WTC11 (cell line): Measurements from ENCODE around the gene MNAT1. TPM values are rescaled to one million over a fixed set of nuclear protein-coding genes. Genes with fewer than 3 reads are reported as not detected.

Source experiments
- ATAC-seq: fragments of 200-7000 bp; cut with Tn5 transposase; 2 replicates; pipeline ENCODE4 v1.10.0; 2021; ENCODE audit warnings: mild to moderate bottlenecking, moderate library complexity
- CTCF ChIA-PET: fragments of 300-600 bp; sonication (Branson Sonifier 250); formaldehyde crosslinking; loops from one replicate; lab custom pipeline; 2021; ENCODE audit warnings: antibody characterized with exemption; lab: Charles Lee
- POLR2A ChIA-PET: fragments of 350-600 bp; sonication (Branson Sonifier 250); formaldehyde crosslinking; loops from one replicate; lab custom pipeline; 2021; ENCODE audit warnings: antibody characterized with exemption; lab: Charles Lee
- DNase-seq: peaks from one replicate; pipeline ENCODE4 v3.0.0; 2021; ENCODE audit warnings: low spot score
- H3K27ac Mint-ChIP-seq: 2 replicates; pipeline ENCODE4 v1.8.0; 2021; ENCODE audit warnings: mixed read lengths
- H3K27me3 Mint-ChIP-seq: 2 replicates; pipeline ENCODE4 v1.8.0; 2021; ENCODE audit warnings: low read depth, mild to moderate bottlenecking, moderate library complexity, mixed read lengths
- H3K36me3 Mint-ChIP-seq: 2 replicates; pipeline ENCODE4 v1.8.0; 2021; ENCODE audit warnings: mixed read lengths
- H3K4me1 Mint-ChIP-seq: 2 replicates; pipeline ENCODE4 v1.8.0; 2022; ENCODE audit warnings: mixed read lengths
- H3K4me3 Mint-ChIP-seq: 2 replicates; pipeline ENCODE4 v1.8.0; 2021; ENCODE audit warnings: mild to moderate bottlenecking, moderate library complexity, mixed read lengths
- H3K9me3 Mint-ChIP-seq: 2 replicates; pipeline ENCODE4 v1.8.0; 2021; ENCODE audit warnings: mixed read lengths
- ATF1 ChIP-seq: sonication (generic); formaldehyde crosslinking; IDR thresholded peaks from 2 replicates; pipeline ENCODE4 v1.8.1; 2023; ENCODE audit warnings: mild to moderate bottlenecking, moderate library complexity, missing genetic modification reagents
- CBFB ChIP-seq: sonication (generic); formaldehyde crosslinking; IDR thresholded peaks from 2 replicates; pipeline ENCODE4 v1.8.1; 2022; ENCODE audit warnings: mild to moderate bottlenecking, low read depth, missing genetic modification reagents
- FOXJ3 ChIP-seq: sonication (generic); formaldehyde crosslinking; IDR thresholded peaks from 2 replicates; pipeline ENCODE4 v1.9.0; 2021; ENCODE audit warnings: missing genetic modification reagents, mild to moderate bottlenecking, borderline replicate concordance
- FOXK1 ChIP-seq: sonication (generic); formaldehyde crosslinking; IDR thresholded peaks from 2 replicates; pipeline ENCODE4 v1.8.0; 2022; ENCODE audit warnings: mild to moderate bottlenecking, moderate library complexity, missing genetic modification reagents
- GTF2I ChIP-seq: fragments of 250-450 bp; sonication (Bioruptor Pico); conservative IDR thresholded peaks from 2 replicates; pipeline ENCODE4 v1.4.0; 2021; ENCODE audit warnings: mild to moderate bottlenecking
- HMGA2 ChIP-seq: fragments of 250-450 bp; sonication (Bioruptor Pico); IDR thresholded peaks from 2 replicates; pipeline ENCODE4 v1.4.0; 2021; ENCODE audit warnings: mild to moderate bottlenecking, moderate library complexity
- IRF2 ChIP-seq: sonication (generic); formaldehyde crosslinking; IDR thresholded peaks from 2 replicates; pipeline ENCODE4 v1.8.0; 2022; ENCODE audit warnings: low read depth, missing genetic modification reagents, borderline replicate concordance
- JAZF1 ChIP-seq: fragments of 250-450 bp; sonication (Bioruptor Pico); IDR thresholded peaks from 2 replicates; pipeline ENCODE4 v1.9.0; 2021; ENCODE audit warnings: moderate library complexity, mild to moderate bottlenecking, inconsistent platforms
- MYBL2 ChIP-seq: sonication (generic); formaldehyde crosslinking; IDR thresholded peaks from 2 replicates; pipeline ENCODE4 v1.8.1; 2023; ENCODE audit warnings: mild to moderate bottlenecking, moderate library complexity, missing genetic modification reagents
- NFYB ChIP-seq: sonication (generic); formaldehyde crosslinking; conservative IDR thresholded peaks from 2 replicates; pipeline ENCODE4 v1.8.0; 2022; ENCODE audit warnings: low read depth, missing genetic modification reagents
- OVOL2 ChIP-seq: fragments of 250-450 bp; sonication (Bioruptor Pico); IDR thresholded peaks from 2 replicates; pipeline ENCODE4 v1.9.0; 2021; ENCODE audit warnings: mild to moderate bottlenecking, borderline replicate concordance
- SOX15 ChIP-seq: fragments of 250-450 bp; sonication (Bioruptor Pico); IDR thresholded peaks from 2 replicates; pipeline ENCODE4 v1.9.0; 2021; ENCODE audit warnings: mild to moderate bottlenecking
- SP1 ChIP-seq: sonication (generic); formaldehyde crosslinking; conservative IDR thresholded peaks from 2 replicates; pipeline ENCODE4 v1.8.1; 2022; ENCODE audit warnings: missing genetic modification reagents
- ZNF219 ChIP-seq: sonication (generic); formaldehyde crosslinking; IDR thresholded peaks from 2 replicates; pipeline ENCODE4 v1.8.0; 2023; ENCODE audit warnings: missing genetic modification reagents, mild to moderate bottlenecking, borderline replicate concordance
- ZNF423 ChIP-seq: fragments of 250-450 bp; sonication (Bioruptor Pico); IDR thresholded peaks from 2 replicates; pipeline ENCODE4 v2.1.2; 2022; ENCODE audit warnings: mild to moderate bottlenecking, moderate library complexity
- total RNA-seq: library from RNA; stranded (reverse); gene quantifications from 3 replicates; pipeline ENCODE4 v1.2.3, GENCODE V29; 2021
- TF ChIP-seq, protein P1 (sequence below): sonication (generic); formaldehyde crosslinking; IDR thresholded peaks from 2 replicates; pipeline ENCODE4 v1.8.1; 2022; ENCODE audit warnings: mild to moderate bottlenecking, missing genetic modification reagents, moderate library complexity, borderline replicate concordance
- TF ChIP-seq, protein P2 (sequence below): sonication (generic); formaldehyde crosslinking; IDR thresholded peaks from 2 replicates; pipeline ENCODE4 v1.8.1; 2023; ENCODE audit warnings: mild to moderate bottlenecking, missing genetic modification reagents
- TF ChIP-seq, protein P3 (sequence below): sonication (generic); formaldehyde crosslinking; IDR thresholded peaks from 2 replicates; pipeline ENCODE4 v1.8.0; 2022; ENCODE audit warnings: missing genetic modification reagents
- TF ChIP-seq, protein P4 (sequence below): sonication (generic); formaldehyde crosslinking; conservative IDR thresholded peaks from 2 replicates; pipeline ENCODE4 v1.8.1; 2023; ENCODE audit warnings: mild to moderate bottlenecking, low read depth, missing genetic modification reagents, moderate library complexity
- TF ChIP-seq, protein P5 (sequence below): sonication (generic); formaldehyde crosslinking; IDR thresholded peaks from 2 replicates; pipeline ENCODE4 v1.8.1; 2022; ENCODE audit warnings: mild to moderate bottlenecking, moderate library complexity, missing genetic modification reagents

MNAT1 gene
- total RNA-seq, 1 experiment from 2014 or later: 59.0 TPM

DNA sequence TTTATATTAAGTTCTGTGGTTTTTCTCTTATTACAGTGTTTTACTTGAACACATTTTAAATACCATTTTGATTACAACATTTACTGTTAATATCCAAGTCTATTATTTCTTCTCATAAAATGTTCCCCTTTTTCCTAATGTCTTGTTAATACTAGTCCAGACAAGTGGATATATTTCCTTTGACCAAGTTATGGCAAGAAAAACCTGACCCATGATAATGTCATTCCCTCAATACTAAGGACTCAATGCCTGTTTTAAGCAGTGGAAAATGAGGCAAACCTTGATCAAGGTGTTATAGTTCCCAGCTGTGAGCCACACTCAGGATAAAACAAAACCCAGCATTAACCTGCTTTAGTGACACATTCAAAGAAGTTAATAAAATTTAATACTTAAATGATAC lies 234.1 kb downstream of the MNAT1 start:
- CTCF ChIA-PET: no interaction called here
- Mint-ChIP-seq H3K27ac (no peak overlapping the region), H3K4me1 (peaks cover 3% of the 10 kb centered on the region), H3K36me3 (peaks cover 2% of the 10 kb centered on the region; the same call in 1 of the 2 replicates), H3K4me3 (no peak overlapping the region), H3K27me3 (no peaks in the 10 kb centered on the region), H3K9me3 (no peaks in the 10 kb centered on the region)
- DNase-seq (no peak), ATAC-seq (no peak)
- POLR2A ChIA-PET: no interaction called here
- TF ChIP-seq GTF2I (CRISPR knock-in tag): no peak
- no peak for TF ChIP-seq SP1
- TF ChIP-seq NFYB: no peak
- TF ChIP-seq ATF1 (CRISPR knock-in tag): no peak
- TF ChIP-seq CBFB (CRISPR knock-in tag): no peak
- TF ChIP-seq FOXK1 (CRISPR knock-in tag): no peak
- TF ChIP-seq JAZF1: no peak
- no peak for TF ChIP-seq FOXJ3 (CRISPR knock-in tag)
- no peak for TF ChIP-seq OVOL2 (CRISPR knock-in tag)
- no peak for TF ChIP-seq SOX15 (CRISPR knock-in tag)
- TF ChIP-seq MYBL2 (CRISPR knock-in tag): no peak
- TF ChIP-seq ZNF219 (CRISPR knock-in tag): no peak
- no peak for TF ChIP-seq HMGA2 (CRISPR knock-in tag)
- TF ChIP-seq ZNF423 (CRISPR knock-in tag): no peak
- TF ChIP-seq IRF2 (CRISPR knock-in tag): no peak
- TF ChIP-seq, protein P1, sequence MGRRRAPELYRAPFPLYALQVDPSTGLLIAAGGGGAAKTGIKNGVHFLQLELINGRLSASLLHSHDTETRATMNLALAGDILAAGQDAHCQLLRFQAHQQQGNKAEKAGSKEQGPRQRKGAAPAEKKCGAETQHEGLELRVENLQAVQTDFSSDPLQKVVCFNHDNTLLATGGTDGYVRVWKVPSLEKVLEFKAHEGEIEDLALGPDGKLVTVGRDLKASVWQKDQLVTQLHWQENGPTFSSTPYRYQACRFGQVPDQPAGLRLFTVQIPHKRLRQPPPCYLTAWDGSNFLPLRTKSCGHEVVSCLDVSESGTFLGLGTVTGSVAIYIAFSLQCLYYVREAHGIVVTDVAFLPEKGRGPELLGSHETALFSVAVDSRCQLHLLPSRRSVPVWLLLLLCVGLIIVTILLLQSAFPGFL (CRISPR knock-in tag): no peak
- TF ChIP-seq, protein P2, sequence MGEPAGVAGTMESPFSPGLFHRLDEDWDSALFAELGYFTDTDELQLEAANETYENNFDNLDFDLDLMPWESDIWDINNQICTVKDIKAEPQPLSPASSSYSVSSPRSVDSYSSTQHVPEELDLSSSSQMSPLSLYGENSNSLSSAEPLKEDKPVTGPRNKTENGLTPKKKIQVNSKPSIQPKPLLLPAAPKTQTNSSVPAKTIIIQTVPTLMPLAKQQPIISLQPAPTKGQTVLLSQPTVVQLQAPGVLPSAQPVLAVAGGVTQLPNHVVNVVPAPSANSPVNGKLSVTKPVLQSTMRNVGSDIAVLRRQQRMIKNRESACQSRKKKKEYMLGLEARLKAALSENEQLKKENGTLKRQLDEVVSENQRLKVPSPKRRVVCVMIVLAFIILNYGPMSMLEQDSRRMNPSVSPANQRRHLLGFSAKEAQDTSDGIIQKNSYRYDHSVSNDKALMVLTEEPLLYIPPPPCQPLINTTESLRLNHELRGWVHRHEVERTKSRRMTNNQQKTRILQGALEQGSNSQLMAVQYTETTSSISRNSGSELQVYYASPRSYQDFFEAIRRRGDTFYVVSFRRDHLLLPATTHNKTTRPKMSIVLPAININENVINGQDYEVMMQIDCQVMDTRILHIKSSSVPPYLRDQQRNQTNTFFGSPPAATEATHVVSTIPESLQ: no peak
- TF ChIP-seq, protein P3, sequence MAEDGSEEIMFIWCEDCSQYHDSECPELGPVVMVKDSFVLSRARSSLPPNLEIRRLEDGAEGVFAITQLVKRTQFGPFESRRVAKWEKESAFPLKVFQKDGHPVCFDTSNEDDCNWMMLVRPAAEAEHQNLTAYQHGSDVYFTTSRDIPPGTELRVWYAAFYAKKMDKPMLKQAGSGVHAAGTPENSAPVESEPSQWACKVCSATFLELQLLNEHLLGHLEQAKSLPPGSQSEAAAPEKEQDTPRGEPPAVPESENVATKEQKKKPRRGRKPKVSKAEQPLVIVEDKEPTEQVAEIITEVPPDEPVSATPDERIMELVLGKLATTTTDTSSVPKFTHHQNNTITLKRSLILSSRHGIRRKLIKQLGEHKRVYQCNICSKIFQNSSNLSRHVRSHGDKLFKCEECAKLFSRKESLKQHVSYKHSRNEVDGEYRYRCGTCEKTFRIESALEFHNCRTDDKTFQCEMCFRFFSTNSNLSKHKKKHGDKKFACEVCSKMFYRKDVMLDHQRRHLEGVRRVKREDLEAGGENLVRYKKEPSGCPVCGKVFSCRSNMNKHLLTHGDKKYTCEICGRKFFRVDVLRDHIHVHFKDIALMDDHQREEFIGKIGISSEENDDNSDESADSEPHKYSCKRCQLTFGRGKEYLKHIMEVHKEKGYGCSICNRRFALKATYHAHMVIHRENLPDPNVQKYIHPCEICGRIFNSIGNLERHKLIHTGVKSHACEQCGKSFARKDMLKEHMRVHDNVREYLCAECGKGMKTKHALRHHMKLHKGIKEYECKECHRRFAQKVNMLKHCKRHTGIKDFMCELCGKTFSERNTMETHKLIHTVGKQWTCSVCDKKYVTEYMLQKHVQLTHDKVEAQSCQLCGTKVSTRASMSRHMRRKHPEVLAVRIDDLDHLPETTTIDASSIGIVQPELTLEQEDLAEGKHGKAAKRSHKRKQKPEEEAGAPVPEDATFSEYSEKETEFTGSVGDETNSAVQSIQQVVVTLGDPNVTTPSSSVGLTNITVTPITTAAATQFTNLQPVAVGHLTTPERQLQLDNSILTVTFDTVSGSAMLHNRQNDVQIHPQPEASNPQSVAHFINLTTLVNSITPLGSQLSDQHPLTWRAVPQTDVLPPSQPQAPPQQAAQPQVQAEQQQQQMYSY: no peak
- TF ChIP-seq, protein P4, sequence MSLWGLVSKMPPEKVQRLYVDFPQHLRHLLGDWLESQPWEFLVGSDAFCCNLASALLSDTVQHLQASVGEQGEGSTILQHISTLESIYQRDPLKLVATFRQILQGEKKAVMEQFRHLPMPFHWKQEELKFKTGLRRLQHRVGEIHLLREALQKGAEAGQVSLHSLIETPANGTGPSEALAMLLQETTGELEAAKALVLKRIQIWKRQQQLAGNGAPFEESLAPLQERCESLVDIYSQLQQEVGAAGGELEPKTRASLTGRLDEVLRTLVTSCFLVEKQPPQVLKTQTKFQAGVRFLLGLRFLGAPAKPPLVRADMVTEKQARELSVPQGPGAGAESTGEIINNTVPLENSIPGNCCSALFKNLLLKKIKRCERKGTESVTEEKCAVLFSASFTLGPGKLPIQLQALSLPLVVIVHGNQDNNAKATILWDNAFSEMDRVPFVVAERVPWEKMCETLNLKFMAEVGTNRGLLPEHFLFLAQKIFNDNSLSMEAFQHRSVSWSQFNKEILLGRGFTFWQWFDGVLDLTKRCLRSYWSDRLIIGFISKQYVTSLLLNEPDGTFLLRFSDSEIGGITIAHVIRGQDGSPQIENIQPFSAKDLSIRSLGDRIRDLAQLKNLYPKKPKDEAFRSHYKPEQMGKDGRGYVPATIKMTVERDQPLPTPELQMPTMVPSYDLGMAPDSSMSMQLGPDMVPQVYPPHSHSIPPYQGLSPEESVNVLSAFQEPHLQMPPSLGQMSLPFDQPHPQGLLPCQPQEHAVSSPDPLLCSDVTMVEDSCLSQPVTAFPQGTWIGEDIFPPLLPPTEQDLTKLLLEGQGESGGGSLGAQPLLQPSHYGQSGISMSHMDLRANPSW (CRISPR knock-in tag): no peak
- TF ChIP-seq, protein P5, sequence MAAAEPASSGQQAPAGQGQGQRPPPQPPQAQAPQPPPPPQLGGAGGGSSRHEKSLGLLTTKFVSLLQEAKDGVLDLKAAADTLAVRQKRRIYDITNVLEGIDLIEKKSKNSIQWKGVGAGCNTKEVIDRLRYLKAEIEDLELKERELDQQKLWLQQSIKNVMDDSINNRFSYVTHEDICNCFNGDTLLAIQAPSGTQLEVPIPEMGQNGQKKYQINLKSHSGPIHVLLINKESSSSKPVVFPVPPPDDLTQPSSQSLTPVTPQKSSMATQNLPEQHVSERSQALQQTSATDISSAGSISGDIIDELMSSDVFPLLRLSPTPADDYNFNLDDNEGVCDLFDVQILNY (CRISPR knock-in tag): no peak
- TF ChIP-seq, all 79 proteins: peak for 0
